DLD1 (cell line): ENCODE results near the gene RPS27.

Experiments
- in situ Hi-C: cut with HindIII; loops from 2 replicates; pipeline ENCODE4 v1.10.0; 2017; ENCODE audit warnings: low sequenced_read_pairs

The RPS27 gene

DNA sequence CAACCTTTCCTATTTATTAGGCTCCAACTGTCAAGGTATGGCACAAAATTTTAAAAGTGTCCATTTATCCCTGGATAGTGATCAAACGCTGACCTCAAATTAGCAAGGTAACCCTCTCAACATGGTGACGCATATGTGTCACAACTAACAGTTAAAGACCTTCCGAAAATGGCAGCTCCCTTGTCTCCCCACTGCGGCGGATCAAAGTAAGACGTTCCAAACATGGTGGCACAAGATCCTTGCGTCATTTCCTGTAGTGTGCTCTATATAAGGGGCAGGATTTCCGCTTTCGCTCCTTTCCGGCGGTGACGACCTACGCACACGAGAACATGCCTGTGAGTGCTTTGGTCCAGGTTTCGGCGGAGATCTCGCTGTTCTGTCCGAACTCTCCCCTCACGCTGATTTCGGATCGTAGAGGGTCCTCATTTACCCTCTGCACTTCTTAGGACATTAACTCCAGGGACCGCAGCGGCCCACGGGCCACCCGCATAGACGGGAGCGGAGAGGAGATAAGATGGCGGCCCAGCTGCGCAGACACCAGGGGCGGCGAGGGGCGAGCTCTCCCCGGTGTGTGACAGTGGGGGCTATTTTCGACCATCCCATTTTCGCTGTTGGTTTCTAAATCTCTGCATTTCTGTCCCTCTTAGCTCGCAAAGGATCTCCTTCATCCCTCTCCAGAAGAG lies at the start of gene RPS27:
TSS of gene RPS27 (plus strand) at position 295 of the 683 bp plus-strand sequence. CDS start at position 330, 35 bp downstream.
- in situ Hi-C loops = no loop called here

GRCh38 chr1:153941826-153942725 lies 48.5 kb upstream of the RPS27 start:
- in situ Hi-C loops = no loop called here

DNA sequence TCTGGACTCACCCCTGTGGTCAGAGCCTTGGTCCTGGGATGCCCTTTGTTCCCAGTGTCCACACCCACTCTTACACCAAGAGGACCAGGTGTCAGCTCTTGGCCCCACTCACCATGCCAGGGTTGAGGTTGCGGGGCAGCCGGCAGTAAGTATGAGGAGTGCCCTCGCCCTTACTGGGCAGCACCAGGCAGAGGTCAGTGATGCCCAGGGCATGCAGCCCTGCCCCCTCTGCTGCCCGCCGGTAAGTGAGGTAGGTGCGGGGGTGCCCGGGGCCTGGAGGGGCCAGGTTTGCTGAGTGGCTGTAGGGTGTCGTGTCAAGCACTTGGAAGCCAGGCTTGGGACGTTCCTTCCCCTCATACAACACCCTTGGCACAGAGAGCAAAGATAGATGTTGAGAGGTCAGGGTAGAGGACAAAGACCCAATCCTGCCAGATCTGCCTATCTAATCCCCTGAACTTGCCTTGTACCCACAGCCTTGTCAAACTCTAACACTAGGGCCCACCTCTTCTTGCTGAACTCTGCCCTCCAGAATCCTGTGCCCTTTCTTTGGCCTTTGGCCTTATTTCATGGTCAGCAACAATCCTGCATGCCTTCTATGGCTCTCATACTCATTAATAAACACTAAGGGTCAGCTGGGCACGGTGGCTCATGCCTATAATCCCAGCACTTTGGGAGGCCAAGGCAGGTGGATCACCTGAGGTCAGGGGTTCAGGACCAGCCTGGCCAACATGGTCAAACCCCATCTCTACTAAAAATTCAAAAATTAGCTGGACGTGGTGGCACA lies 47.6 kb upstream of the RPS27 start:
- in situ Hi-C loops = no loop called here

GRCh38 chr1:153944005-153944826 lies 46.3 kb upstream of the RPS27 start:
- in situ Hi-C loops = no loop called here

DNA sequence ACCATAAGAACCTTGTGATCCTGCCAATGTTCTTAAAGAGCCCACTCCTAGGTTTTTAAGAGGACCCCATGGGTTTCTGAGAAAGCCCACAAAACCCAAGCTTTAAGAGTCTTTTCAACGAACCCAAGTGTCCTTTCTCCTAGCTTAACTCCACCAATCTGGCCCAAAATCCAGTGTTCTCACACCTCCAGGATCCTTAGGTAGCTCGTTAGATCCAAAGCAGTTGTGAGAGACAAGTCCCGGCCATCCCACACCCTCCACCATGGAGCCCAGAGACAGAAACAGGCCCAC lies 45.8 kb upstream of the RPS27 start:
- in situ Hi-C loops = no loop called here

DNA sequence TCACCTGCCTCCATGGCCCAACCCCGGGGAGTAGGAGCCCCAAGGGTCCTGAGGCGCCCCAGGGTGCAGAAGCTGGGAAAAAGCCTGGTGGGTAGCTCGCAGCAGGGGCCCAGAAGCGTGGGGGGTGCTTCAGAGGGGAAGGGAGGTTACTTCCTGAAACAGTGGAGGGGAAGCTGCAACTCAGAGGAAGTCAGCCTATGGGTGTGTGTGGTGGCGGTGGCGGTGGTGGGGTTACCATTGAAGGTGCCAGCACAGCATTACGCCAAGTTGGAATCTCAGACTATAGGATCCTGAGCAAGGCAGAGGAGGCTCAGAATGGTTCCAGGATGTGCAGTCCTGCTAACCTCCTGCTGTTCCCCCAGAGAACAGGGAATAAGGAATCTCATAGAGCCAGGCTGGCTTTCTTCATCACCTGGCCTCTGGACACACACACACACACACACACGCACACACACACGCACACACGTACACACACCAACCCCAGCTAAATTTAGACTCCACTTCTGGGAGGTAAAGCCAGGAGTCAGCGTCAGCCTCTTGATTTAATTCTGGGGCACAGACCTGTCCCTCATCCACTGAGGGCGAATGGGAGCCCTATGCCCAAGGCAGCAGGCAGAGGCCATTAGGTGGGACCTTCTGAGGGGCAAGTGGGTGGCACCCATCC lies 45.3 kb upstream of the RPS27 start:
- in situ Hi-C loops = no loop called here

- in situ Hi-C loops = no loop called here
Measured at GRCh38 chr1:153945795-153946621, 44.6 kb upstream of the RPS27 start.

DNA sequence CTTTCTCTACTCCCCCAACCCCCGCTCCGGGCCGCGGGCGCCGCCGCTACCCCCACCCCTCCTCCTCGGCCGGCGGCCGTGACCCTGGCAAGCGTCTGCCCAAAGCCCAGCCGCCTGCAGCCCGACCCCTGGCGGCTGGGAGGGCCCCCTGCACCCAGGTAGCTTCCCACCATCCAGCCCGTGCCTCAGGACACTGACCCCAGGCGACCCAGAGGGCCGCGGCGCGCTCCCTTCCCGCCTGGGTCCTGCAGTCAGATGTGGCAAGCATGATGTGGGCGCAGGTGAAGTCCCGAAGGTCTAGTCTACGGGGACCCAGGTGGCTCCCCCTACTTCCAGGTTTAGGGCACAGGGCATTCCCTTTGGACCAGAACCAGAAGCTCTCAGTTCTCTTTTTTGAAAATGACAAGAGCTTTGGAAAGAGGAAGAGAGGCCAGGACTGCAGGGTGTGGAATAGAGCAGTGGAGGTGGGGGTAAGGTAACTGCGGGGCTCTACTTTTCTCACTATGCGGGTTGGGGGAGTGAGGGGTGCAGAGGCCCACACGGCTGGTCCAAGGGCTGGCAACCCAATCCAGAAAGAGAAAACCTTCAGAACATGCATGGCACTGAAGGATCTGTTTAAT lies 43.8 kb upstream of the RPS27 start, which contains the start of gene DENND4B:
TSS of gene DENND4B (minus strand) at position 97 of the 620 bp plus-strand sequence. CDS start 2,344 bp downstream, outside the sequence.
- in situ Hi-C loops = no loop called here

DNA sequence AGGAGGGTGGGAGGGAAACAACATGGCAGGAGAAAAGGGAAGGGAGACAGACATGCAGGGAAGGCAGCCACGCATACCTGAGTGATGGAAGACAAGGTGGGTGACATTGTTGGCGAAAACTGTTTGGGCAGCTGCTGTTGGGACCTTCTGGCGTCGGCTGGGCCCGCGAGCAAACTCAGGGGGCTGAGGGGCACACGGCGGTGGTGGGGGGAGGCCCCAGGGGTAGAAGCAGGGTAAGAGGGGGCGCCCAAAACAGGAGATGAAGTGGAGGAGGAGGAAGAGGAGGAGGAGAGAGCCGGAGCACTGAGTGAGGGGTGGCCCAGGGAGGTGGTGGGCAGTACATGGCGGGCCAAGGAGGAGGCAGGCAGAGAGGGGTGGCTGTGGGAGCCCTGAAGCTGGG lies 39.4 kb upstream of the RPS27 start:
- in situ Hi-C loops = no loop called here

DNA sequence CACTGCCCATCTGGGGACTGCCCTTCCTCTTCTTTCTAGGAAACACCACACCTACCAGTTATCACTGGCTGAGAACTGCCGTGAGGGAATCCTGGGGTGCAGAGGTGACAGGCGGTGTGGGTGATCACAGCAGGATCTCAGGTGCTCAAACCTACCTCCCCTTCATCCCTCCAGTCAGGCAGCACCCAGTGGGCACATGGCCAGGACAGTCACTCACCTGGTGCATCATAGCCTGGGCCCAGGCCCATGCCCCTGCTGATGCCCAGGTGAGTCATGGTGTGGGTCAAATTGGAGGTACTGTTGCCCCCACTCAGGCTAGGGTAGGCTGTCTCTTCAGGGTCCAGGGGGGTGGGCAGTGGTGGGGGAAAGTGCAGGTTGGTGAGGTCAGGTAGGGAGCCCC lies 38.8 kb upstream of the RPS27 start:
- in situ Hi-C loops = no loop called here

- in situ Hi-C loops = no loop called here
Measured at GRCh38 chr1:153953859-153954365, 36.6 kb upstream of the RPS27 start.

DNA sequence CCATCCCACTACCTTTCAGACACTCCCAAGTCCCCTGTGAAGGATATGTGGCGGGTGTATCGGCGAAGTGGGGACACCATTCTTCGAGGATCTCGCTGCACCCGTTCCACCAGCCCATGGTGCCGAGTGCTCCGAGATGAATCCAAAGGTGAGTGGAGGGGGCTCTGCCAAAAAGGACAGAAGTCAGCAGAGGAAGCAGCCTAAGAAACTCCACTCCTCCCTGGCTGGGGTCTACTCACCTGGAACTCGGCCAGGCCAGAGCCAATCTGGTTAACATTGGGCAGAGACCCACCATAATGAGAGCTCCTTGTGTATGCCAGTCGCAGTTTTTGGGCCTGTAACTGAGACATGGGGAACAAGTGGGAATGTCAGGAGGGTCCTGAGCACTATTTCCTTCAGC lies 35.7 kb upstream of the RPS27 start:
- in situ Hi-C loops = no loop called here

DNA sequence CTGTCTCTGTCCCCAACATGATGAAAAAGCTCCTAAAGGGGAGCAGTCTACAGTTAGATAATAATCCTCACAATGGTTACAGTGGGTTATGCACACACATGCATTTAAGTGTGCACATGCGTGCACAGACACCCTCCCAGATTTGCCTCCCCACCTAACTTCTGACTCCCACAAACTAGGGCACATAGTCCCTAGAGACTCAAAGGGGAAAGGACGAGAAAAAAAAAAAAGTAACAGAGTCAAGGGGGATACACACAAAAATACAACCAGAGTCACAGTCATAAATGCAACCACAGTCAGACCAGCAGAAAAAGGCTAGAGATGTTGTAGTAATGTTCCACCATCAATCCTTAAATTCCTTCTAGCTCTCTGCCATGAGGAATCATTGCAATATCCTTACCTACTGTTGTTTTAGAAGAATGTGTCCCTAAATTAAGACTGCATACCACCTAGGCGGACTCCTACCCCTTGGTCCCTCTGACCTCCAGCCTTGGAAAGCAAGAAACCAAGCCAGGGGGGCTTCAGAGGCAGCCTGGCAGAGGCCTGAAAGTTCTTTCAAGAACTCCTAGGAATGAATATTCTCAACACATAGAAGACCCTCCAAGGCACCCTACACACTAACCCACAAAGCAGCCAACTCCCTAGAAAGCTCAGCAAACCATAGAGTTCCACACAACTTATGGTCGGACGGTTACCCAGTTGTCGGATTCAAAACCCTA lies 33.4 kb upstream of the RPS27 start:
- in situ Hi-C loops = no loop called here

- in situ Hi-C loops = no loop called here
Measured at GRCh38 chr1:153957744-153958110, 32.8 kb upstream of the RPS27 start.

GRCh38 chr1:153958111-153958960 lies 32.2 kb upstream of the RPS27 start, which contains the start of gene CRTC2:
Gene CRTC2, minus strand, starts transcription at chr1:153958612. Its CDS starts 115 bp downstream, at chr1:153958497.
- in situ Hi-C loops = no loop called here

DNA sequence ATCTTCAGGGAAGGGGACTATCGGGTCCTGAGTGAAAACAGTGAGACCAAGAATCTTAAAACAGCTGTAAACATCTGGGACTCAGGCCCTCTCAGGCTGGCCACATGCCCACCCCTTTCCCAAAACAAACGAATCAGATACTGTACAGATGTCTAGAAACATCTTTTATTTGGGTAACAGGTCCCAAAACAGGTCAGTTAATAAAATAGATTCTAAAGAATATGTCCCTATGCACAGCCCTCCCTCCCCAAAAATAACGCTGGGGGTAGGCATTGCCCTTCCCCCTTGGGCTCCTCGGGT lies 31.7 kb upstream of the RPS27 start:
- in situ Hi-C loops = no loop called here

GRCh38 chr1:153959454-153959853 lies 31.1 kb upstream of the RPS27 start:
- in situ Hi-C loops = no loop called here
